Measurements from ENCODE around the gene TSPAN13. TPM values are rescaled to one million over a fixed set of nuclear protein-coding genes. Genes with fewer than 3 reads are reported as not detected.
A peak's percentile ranks its signal among the peaks of the same experiment; 100 is the strongest.
"Not testable (repeated sequence)": the region's sequence is repeated elsewhere in the genome, so short reads cannot be mapped to it uniquely, and the experiment has no call there.

The TSPAN13 gene
- polyA plus RNA-seq, 3 donors: 22.2 to 27.8 (median 27.2) TPM

GRCh38 chr7:16762177-16762576 lies 8.6 kb downstream of the TSPAN13 start:
- no peak for DNase-seq (ENCODE audit: extremely low read depth in 1 of 11, low read depth in 9 of 11, low spot score in 4 of 11)

DNA sequence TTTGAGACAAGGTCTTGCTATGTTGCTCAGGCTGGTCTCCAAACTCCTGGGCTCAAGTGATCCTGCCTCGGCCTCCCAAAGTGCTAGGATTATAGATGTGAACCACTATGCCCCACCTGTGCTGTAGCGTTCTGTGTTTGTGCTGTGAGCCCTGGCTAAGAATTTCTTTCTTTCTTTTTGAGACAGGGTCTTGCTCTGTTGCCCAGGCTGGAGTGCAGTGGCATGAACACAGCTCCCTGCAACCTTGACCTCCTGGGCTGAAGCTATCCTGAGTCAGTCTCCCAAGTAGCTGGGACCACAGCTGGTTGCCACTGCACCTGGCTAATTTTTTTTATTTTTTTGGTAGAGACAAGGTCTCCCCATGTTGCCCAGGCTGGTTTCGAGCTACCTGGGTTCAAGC lies 11.4 kb downstream of the TSPAN13 start:
- no peak for DNase-seq (ENCODE audit: extremely low read depth in 1 of 11, low read depth in 9 of 11, low spot score in 4 of 11)

GRCh38 chr7:16765436-16765859 lies 11.9 kb downstream of the TSPAN13 start:
- no peak for DNase-seq (ENCODE audit: extremely low read depth in 1 of 11, low read depth in 9 of 11, low spot score in 4 of 11)

DNA sequence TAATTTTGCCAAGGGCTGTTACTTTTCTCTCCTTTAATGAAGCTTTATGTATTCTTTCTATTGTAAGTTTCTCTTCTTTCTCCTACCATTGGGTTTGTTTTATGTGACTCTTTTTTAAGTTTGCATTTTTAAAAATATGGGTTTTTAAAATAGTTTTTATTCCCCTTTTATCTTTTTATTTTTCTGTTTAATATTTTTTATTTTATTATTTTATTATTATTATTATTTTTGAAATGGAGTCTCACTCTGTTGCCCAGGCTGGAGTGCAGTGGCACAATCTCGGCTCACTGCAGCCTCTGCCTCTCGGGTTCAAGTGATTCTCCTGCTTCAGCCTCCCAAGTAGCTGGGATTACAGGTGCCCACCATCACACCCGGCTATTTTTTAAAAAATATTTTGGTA lies 16.4 kb downstream of the TSPAN13 start:
- DNase-seq (ENCODE audit: extremely low read depth in 1 of 11, low read depth in 9 of 11, low spot score in 4 of 11): not testable (repeated sequence)

DNA sequence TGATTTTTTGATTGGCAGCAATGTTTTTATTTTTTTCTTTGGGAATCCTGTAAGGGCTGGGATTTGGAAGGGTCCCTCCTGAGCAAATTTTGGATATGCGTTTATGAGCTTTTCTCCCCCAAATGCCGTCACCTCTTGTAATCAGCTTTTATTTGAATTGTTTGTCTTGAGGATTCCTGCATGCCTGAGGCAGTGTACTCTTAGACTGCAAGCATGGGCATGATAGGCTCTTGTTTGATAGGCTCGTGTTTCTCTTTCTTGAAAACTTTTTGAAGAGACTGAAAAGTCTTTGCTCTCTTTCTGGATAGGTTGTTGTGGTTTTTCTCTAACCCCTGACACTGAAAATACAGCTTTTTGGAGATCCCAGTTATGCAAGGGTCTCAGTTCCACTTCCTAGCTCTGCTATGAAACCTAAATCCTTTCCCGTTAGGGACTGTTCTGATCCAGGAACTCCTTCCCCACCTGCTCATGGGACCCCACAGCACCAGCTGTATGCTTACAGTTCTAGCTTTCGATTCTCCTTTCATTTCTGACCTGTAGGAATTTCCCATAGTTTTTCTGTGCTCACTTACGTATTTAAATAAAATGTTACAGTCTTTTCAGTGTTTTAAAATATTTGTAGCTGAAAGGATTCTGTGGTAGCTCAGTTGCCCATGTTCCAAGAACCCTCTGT lies 17.2 kb downstream of the TSPAN13 start:
- DNase-seq (ENCODE audit: extremely low read depth in 1 of 11, low read depth in 9 of 11, low spot score in 4 of 11): no peak

DNA sequence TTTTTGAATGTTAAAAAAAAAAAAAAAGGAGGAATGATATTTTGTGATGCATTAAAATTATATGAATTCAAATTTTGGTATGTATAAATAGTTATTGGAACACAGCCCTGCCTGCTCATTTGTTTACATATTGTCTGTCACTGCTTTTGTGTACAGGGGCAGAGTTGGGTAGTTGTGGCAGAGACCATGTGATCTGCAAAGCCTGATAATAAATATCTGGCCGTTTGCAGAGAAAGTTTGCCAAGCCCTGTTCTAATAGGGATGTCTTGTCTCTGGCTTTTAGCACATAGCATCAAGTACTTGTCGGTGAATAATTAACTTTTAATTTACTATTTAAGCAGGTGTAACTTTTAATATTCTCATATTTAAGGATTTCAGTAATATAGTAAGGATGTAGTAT lies 19.8 kb downstream of the TSPAN13 start:
- no peak for DNase-seq (ENCODE audit: extremely low read depth in 1 of 11, low read depth in 9 of 11, low spot score in 4 of 11)

GRCh38 chr7:16773884-16774283 lies 20.3 kb downstream of the TSPAN13 start:
- DNase-seq (ENCODE audit: extremely low read depth in 1 of 11, low read depth in 9 of 11, low spot score in 4 of 11): no peak

DNA sequence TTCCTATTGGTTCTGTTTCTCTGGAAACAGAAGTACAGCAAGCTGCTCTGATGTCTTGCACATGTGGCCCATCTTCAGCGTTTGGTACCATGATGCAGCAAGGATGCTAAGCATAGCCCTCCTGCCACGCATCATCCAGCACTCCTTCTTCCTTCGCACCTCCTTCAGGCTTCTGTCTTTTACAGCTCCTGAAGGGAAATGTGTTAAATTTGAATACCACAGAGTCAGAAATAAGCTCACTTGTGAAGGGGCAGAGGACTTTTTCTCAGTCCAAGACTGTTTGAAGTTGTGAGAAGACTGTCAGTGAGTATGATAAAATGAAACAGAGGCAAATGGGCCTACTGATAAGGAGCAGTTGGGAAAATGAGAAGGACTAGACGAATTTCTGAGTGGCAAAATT lies 20.7 kb downstream of the TSPAN13 start:
- DNase-seq (ENCODE audit: extremely low read depth in 1 of 11, low read depth in 9 of 11, low spot score in 4 of 11): no peak

- no peak for DNase-seq (ENCODE audit: extremely low read depth in 1 of 11, low read depth in 9 of 11, low spot score in 4 of 11)
These were observed 21.4 kb downstream of the TSPAN13 start for GRCh38 chr7:16774986-16775385.

DNA sequence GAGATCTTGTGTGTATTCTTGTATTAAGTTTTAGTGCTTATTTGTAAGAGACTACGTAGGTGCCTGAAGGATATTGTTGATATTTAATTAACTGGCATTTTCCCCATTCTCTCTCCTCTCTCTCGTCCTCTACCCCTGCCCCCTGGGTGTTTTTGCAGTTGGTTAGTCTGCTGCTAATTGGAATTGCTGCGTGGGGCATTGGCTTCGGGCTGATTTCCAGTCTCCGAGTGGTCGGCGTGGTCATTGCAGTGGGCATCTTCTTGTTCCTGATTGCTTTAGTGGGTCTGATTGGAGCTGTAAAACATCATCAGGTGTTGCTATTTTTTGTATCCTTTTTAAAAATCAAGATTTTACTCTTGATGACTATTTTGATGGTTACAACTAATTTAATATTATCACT lies 22.5 kb downstream of the TSPAN13 start:
- DNase-seq (ENCODE audit: extremely low read depth in 1 of 11, low read depth in 9 of 11, low spot score in 4 of 11): no peak

GRCh38 chr7:16778476-16778875 lies 24.9 kb downstream of the TSPAN13 start:
- DNase-seq (ENCODE audit: extremely low read depth in 1 of 11, low read depth in 9 of 11, low spot score in 4 of 11): no peak

DNA sequence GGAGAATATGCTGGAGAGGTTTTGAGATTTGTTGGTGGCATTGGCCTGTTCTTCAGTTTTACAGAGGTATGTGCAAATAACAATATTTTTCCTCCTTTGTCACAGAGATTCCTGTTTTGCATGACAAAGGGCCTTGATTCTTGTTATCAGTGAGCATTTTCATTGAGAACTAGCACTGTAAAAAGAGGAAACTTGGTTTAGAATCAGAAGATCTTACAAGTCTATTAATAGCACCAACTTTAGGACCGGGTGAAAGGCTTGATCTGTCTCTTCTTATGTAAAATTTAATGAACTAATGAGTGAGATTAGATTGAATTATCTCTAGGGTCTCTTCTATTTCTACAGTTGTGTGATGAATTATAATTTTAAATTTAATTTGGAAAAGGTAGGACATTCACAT lies 25.5 kb downstream of the TSPAN13 start:
- DNase-seq (ENCODE audit: extremely low read depth in 1 of 11, low read depth in 9 of 11, low spot score in 4 of 11): no peak

- DNase-seq (ENCODE audit: extremely low read depth in 1 of 11, low read depth in 9 of 11, low spot score in 4 of 11): no peak
These were observed 27.0 kb downstream of the TSPAN13 start for GRCh38 chr7:16780596-16780995.

- DNase-seq (ENCODE audit: extremely low read depth in 1 of 11, low read depth in 9 of 11, low spot score in 4 of 11): no peak
These were observed 31.8 kb downstream of the TSPAN13 start for GRCh38 chr7:16785321-16785720.

- no peak for DNase-seq (ENCODE audit: extremely low read depth in 1 of 11, low read depth in 9 of 11, low spot score in 4 of 11)
These were observed 32.3 kb downstream of the TSPAN13 start for GRCh38 chr7:16785846-16786245.

DNA sequence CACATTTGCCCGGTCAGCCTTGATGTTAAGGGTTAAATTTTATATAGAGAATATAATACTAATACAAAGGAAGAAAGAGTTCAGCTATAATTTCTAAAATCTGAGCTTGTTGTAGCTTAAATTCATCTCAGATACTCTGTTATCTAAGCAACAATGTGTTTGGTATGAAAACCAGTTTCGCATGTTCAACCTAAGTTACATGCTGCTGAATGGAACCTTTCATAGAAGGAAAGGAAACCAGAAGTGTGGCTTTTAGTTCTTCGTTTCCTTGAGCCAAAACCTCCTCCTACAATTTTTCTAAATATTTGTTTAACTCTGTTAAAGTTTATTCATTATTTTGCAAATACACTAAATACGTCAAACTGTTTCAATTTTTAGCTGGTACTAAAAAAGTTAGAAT lies 32.7 kb downstream of the TSPAN13 start:
- DNase-seq (ENCODE audit: extremely low read depth in 1 of 11, low read depth in 9 of 11, low spot score in 4 of 11): no peak

DNA sequence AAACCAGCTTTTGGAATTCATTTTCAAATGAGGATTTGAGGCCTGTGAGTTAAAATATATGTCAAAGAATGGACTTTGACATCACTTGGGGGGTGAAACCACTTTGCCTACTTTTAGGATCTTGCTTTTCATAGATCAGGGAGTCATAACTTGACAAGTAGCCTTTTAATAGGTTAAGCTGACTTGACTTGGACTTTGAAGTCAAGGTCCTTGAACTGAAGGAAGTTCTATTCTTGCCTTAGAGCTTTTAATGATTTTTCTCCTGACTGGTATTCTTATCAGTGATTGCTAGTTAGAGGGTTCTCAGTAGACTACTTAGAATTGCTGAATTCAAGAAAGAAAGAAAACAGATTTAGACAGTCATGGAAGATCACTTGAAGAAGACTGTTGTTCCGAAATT lies 33.6 kb downstream of the TSPAN13 start:
- no peak for DNase-seq (ENCODE audit: extremely low read depth in 1 of 11, low read depth in 9 of 11, low spot score in 4 of 11)

DNA sequence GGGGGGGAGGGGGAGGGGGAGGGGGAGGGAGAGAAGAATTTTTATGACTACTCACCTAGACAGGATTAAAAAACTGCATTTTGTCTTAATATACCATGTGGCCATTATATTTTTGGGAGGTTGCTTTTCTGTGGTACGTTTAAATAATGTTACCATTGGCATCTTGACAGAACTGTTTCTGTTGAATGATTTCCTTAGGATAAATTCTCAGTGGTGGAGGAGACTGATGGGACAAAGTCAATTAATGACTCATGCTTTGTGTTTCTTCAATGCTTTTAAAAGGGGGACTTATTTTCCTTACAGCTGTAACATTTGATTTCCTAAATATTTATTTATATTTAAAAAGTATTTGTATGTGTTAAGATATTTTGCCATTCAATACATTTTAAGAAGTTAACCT lies 37.5 kb downstream of the TSPAN13 start:
- DNase-seq (ENCODE audit: extremely low read depth in 1 of 11, low read depth in 9 of 11, low spot score in 4 of 11): no peak

DNA sequence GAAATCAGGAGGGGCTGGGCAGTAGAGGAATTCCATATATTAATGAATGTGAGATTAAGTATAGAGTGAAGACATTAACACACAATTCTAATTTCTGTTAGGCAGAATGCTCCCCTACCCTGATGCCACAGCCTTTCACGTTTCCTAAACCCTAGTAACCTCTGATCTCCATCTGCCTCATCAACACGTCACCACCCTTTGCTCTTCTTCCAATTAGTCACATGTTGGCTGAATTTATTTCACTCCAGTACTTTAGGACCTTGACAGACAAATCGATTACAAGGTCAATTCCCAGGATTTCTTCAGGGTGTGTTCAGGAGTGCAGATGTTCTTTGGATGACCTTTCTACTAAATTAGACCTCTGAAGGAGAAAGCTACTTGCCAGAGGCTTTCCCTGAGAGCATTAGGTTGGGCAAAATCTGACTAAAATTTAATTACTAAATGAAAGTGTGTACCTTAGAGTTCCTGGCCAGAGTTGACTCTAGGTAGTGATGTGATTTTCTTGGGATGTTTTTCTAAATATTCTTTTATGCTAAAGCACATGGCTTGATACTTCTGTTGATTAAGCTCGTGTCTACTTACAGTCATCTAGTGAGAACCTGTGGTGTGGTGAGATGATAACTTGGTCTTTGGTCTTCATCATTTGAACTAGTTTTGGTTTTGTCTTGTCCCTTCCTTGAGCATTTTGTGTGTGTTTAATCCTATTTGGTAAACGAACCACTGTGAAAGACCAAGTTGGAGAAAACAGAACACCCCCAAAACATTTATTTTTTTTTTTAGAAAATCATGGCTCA lies 38.5 kb downstream of the TSPAN13 start:
- DNase-seq (ENCODE audit: extremely low read depth in 1 of 11, low read depth in 9 of 11, low spot score in 4 of 11): no peak

GRCh38 chr7:16794986-16795385 lies 41.4 kb downstream of the TSPAN13 start:
- DNase-seq (ENCODE audit: extremely low read depth in 1 of 11, low read depth in 9 of 11, low spot score in 4 of 11): no peak

GRCh38 chr7:16795624-16796023 lies 42.1 kb downstream of the TSPAN13 start:
- DNase-seq (ENCODE audit: extremely low read depth in 1 of 11, low read depth in 9 of 11, low spot score in 4 of 11): peak in 1 of 11 donors; percentile 2
